ENCODE measurements around the gene MTERF4.
"Not testable (repeated sequence)": the region's sequence is repeated elsewhere in the genome, so short reads cannot be mapped to it uniquely, and the experiment has no call there.

The MTERF4 gene

DNA sequence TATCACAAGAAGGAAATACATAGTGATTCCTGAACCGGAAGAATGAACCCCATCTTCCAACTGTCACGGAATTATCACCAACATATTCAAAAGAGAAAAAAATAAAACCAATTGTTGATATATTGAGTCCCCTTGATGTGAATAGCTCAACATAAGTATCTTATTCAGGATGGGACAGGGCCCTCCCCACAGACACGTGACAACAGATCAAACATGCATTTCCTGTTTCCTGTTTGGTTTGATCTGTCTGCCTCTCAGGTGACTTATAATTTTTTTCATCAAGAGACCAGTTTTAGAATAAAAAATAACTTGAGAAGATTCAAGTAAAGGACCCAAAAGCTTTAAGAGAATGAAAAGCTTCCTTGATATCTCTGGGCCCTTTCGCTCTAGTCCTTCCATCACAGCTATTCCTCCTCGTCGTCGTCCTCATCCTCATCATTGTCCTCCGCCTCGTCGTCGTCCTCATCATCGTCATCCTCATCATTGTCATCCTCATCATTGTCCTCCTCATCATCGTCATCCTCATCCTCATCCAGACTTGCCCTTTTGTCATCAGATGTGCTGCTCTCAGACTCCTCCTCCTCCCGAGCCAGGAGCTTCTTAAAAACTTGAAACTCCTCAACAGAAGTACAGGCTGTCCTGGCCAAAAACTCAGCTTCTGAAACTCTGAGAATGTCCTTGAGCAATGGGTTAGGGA is 6.3 kb downstream of the MTERF4 start:
- no peaks in the 10 kb centered on the region for H3K27me3 Mint-ChIP-seq (ENCODE audit: low read depth)
- H3K27ac Mint-ChIP-seq: peak overlapping the region; percentile 39
- no peak for DNase-seq (ENCODE audit: low spot score)
- peaks cover 33% of the 10 kb centered on the region for H3K4me1 Mint-ChIP-seq (ENCODE audit: low read depth)
- peaks cover 52% of the 10 kb centered on the region for H3K36me3 Mint-ChIP-seq (ENCODE audit: low read depth)
- H3K4me3 Mint-ChIP-seq: peak overlapping the region; percentile 22
- no peaks in the 10 kb centered on the region for H3K9me3 Mint-ChIP-seq

DNA sequence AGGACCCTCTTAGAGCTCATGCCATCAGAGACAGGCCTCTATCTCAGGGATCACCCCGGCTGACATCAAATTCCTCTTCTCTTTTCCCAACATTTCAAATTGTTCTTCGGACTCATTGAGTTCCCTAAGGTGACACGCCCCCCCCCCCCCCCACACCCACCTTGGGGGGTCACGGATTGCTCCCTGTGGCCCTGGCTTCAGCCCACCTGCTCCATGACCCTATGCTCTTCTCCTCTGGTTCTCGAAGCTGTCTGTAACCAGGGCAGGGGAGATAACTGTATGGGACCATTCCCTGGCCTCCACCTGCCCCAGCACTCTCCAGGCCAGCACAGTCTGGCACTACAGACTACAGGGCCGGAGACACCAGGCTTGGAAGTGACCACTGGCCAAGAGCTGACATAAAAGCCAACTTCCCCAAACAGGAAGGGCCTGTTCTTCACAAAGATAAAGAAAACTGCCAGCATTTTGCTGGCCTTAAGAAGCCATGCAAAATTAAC is 7.1 kb downstream of the MTERF4 start:
- H3K9me3 Mint-ChIP-seq: no peaks in the 10 kb centered on the region
- H3K4me1 Mint-ChIP-seq (ENCODE audit: low read depth): peaks cover 31% of the 10 kb centered on the region
- peaks cover 54% of the 10 kb centered on the region for H3K36me3 Mint-ChIP-seq (ENCODE audit: low read depth)
- no peak overlapping the region for H3K27ac Mint-ChIP-seq
- DNase-seq (ENCODE audit: low spot score): no peak
- no peak overlapping the region for H3K4me3 Mint-ChIP-seq
- no peaks in the 10 kb centered on the region for H3K27me3 Mint-ChIP-seq (ENCODE audit: low read depth)

DNA sequence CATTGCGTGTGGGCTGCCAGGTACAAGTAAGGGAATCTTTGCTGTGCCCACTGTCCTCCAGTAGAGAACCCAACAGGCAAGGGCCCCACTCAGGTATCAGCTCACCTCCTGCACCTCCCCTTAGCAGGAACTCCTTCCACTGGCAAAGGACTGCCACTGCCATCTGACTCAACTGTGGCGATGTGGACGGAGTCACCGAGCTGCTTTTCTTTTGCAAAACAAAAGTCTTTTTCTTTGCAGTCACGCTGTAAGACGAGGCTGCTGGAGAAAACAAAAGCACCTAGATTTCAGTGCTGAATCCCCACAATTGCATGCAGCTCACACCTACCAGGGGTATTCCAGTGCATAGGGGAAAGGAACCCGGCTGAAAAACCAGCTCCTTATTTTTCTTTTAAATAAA is 7.9 kb downstream of the MTERF4 start:
- no peak overlapping the region for H3K4me3 Mint-ChIP-seq
- H3K27ac Mint-ChIP-seq: no peak overlapping the region
- no peaks in the 10 kb centered on the region for H3K9me3 Mint-ChIP-seq
- DNase-seq (ENCODE audit: low spot score): no peak
- peaks cover 29% of the 10 kb centered on the region for H3K4me1 Mint-ChIP-seq (ENCODE audit: low read depth)
- H3K36me3 Mint-ChIP-seq (ENCODE audit: low read depth): peaks cover 48% of the 10 kb centered on the region
- H3K27me3 Mint-ChIP-seq (ENCODE audit: low read depth): no peaks in the 10 kb centered on the region

DNA sequence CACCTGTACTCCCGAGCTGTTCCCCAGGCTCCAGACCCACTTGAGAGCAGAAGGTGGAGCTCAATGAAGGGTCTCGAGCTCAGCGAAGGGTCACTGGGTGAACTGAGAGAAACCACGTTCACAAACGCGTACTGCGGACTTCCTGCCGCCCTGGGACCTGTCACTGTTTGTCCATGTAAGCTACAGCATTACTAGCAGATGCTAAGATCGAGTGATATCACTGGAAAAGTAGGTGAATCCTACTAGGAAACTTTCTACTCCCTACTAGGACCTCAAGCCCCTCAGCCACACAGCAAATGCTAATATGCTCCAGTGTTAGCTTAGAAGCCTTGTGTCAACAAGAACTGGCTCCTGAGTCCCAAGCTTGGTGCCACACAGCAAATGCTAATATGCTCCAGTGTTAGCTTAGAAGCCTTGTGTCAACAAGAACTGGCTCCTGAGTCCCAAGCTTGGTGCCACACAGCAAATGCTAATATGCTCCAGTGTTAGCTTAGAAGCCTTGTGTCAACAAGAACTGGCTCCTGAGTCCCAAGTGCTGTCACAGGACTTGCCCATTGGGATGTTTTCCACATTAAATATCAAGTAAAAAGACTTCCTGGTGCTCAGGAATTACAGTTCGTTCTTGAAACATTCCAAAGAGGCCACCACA is 8.8 kb downstream of the MTERF4 start:
- H3K36me3 Mint-ChIP-seq (ENCODE audit: low read depth): peaks cover 49% of the 10 kb centered on the region

DNA sequence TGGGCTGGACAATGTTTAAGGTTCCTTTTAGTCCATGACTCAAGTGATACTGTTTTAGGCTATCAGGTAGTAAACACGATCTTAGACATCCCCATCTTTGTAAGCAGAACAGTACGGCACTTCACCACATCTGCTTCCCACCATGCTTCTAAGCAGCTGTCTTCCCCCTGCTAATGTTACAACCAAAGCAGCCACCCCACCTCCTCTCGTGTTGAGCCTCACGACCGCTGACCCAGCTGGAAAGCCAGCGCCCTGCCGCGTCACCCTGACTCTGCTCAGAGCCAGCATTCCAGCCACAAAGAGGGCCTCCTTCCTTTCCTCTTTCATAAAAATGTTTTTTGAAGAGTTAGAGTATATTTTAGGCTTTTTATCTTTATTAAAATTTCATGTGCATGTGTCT is 9.4 kb downstream of the MTERF4 start:
- Mint-ChIP-seq H3K27ac (no peak overlapping the region), H3K27me3 (ENCODE audit: low read depth) (no peaks in the 10 kb centered on the region), H3K36me3 (ENCODE audit: low read depth) (peaks cover 51% of the 10 kb centered on the region), H3K9me3 (no peaks in the 10 kb centered on the region), H3K4me3 (no peak overlapping the region), H3K4me1 (ENCODE audit: low read depth) (peaks cover 27% of the 10 kb centered on the region)
- no peak for DNase-seq (ENCODE audit: low spot score)

More for the DNA sequence above, 8.8 kb downstream of the MTERF4 start:
- not testable (repeated sequence) for H3K27ac Mint-ChIP-seq; H3K4me3 Mint-ChIP-seq; DNase-seq (ENCODE audit: low spot score); H3K27me3 Mint-ChIP-seq (ENCODE audit: low read depth); H3K9me3 Mint-ChIP-seq
- H3K4me1 Mint-ChIP-seq (ENCODE audit: low read depth): peaks cover 29% of the 10 kb centered on the region

DNA sequence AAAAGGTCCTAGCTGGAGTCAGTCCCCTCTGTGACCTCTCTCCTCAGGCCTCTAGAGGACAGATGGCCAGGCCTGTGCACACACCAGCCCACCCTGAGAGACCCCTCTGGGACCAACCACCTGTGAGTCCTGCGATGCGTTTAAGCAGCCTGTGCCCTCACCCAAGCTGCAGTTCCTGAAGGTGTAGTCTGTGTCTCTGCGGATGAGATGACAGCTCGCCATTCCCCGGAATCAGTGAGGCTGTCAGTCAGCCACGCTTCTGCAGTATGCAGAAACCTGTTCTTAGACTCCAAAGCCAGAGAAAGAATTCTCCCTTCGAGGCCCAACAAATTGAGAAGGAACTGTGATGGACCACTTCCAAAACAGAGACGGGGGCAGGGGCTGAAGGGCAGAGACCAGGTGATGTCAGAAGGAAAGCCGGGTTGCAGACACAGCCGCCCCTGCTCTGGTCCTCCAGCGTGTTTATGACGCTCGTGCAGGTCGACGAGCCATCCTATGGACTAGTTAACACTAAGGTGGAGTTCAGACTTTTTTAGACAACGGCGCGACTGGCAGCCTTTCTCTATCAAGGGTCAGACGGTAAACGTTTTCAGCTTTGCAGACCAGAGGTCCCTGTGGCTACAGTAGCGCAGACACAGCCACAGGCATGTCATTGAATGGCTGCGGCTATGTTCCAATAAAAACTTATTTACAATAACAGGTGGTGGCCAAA is 10.2 kb downstream of the MTERF4 start:
- Mint-ChIP-seq H3K4me1 (ENCODE audit: low read depth) (peaks cover 20% of the 10 kb centered on the region), H3K36me3 (ENCODE audit: low read depth) (peaks cover 43% of the 10 kb centered on the region), H3K4me3 (no peak overlapping the region), H3K27ac (no peak overlapping the region), H3K9me3 (no peaks in the 10 kb centered on the region), H3K27me3 (ENCODE audit: low read depth) (no peaks in the 10 kb centered on the region)
- no peak for DNase-seq (ENCODE audit: low spot score)

- no peak for DNase-seq (ENCODE audit: low spot score)
- no peaks in the 10 kb centered on the region for H3K27me3 Mint-ChIP-seq (ENCODE audit: low read depth)
- no peak overlapping the region for H3K27ac Mint-ChIP-seq
- peaks cover 37% of the 10 kb centered on the region for H3K36me3 Mint-ChIP-seq (ENCODE audit: low read depth)
- H3K9me3 Mint-ChIP-seq: no peaks in the 10 kb centered on the region
- H3K4me3 Mint-ChIP-seq: no peak overlapping the region
- peaks cover 15% of the 10 kb centered on the region for H3K4me1 Mint-ChIP-seq (ENCODE audit: low read depth)
Observed at GRCh38 chr2:241091201-241091600, 10.9 kb downstream of the MTERF4 start.

GRCh38 chr2:241088791-241089732 is 13.0 kb downstream of the MTERF4 start:
- Mint-ChIP-seq H3K4me3 (no peak overlapping the region), H3K9me3 (no peaks in the 10 kb centered on the region), H3K4me1 (ENCODE audit: low read depth) (no peaks in the 10 kb centered on the region), H3K27ac (no peak overlapping the region), H3K36me3 (ENCODE audit: low read depth) (peaks cover 29% of the 10 kb centered on the region), H3K27me3 (ENCODE audit: low read depth) (no peaks in the 10 kb centered on the region)
- no peak for DNase-seq (ENCODE audit: low spot score)

DNA sequence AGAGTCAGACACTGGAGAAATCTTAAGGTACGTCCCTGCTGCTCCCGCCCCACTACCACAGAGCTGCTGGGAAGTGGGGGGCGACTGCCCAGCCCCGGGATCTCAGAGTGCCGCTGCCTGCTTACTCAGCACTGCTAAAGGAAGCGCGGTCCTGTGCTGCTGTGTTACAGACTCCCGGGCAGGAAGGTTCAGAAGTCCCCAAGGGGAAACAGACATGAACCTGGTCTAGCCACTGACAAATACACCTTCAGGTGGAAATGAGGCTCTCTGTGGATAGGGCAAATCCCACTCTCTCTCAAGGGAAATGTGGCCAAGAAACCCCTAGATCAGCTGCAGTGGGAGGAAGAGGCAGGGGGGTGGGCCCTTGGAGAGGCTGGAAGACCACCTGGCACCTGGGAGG is 13.7 kb downstream of the MTERF4 start:
- DNase-seq (ENCODE audit: low spot score): no peak
- Mint-ChIP-seq H3K9me3 (no peaks in the 10 kb centered on the region), H3K4me3 (no peak overlapping the region), H3K27me3 (ENCODE audit: low read depth) (no peaks in the 10 kb centered on the region), H3K36me3 (ENCODE audit: low read depth) (peaks cover 27% of the 10 kb centered on the region), H3K4me1 (ENCODE audit: low read depth) (no peaks in the 10 kb centered on the region), H3K27ac (no peak overlapping the region)

GRCh38 chr2:241087420-241088268 is 14.4 kb downstream of the MTERF4 start:
- no peak overlapping the region for H3K4me3 Mint-ChIP-seq

DNA sequence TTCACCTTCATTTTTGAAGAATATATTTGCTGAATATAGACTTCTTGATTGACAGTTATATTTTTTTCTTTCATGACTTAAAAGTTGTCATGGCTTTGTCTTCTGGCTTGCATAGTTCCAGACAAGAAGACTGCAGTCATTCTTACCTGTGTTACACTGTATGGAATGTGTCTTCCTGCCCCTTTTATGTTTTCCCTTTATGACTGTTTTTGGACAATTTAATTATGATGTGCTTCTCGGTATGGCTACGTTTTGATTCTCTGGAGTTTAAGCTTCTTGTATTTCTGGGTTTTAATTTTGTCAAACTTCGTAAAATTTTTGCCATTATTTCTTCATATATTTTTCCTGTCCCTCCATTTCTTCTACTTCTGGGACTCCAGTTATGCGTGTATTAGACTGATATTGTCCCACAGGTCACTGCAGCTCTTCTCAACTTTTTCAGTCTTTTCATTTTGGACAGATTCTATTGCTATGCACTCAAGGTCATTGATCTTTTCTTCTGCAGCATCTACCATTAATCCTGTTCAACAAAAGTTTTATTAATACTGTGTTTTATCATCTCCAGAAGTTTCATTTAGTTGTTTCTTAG is 17.1 kb downstream of the MTERF4 start:
- H3K27ac Mint-ChIP-seq: no peak overlapping the region

More at GRCh38 chr2:241087420-241088268, 14.4 kb downstream of the MTERF4 start:
- Mint-ChIP-seq H3K27me3 (ENCODE audit: low read depth) (no peaks in the 10 kb centered on the region), H3K27ac (no peak overlapping the region), H3K9me3 (no peaks in the 10 kb centered on the region), H3K4me1 (ENCODE audit: low read depth) (no peaks in the 10 kb centered on the region), H3K36me3 (ENCODE audit: low read depth) (peaks cover 27% of the 10 kb centered on the region)
- DNase-seq (ENCODE audit: low spot score): no peak

GRCh38 chr2:241083091-241083415 is 19.0 kb downstream of the MTERF4 start:
- Mint-ChIP-seq H3K9me3 (no peaks in the 10 kb centered on the region), H3K27me3 (ENCODE audit: low read depth) (no peaks in the 10 kb centered on the region), H3K4me3 (no peak overlapping the region), H3K36me3 (ENCODE audit: low read depth) (peaks cover 9% of the 10 kb centered on the region), H3K4me1 (ENCODE audit: low read depth) (no peaks in the 10 kb centered on the region), H3K27ac (no peak overlapping the region)
- DNase-seq (ENCODE audit: low spot score): no peak

More for the DNA sequence above, 17.1 kb downstream of the MTERF4 start:
- no peak overlapping the region for H3K4me3 Mint-ChIP-seq
- no peaks in the 10 kb centered on the region for H3K27me3 Mint-ChIP-seq (ENCODE audit: low read depth)
- DNase-seq (ENCODE audit: low spot score): no peak
- H3K9me3 Mint-ChIP-seq: no peaks in the 10 kb centered on the region
- no peaks in the 10 kb centered on the region for H3K4me1 Mint-ChIP-seq (ENCODE audit: low read depth)
- peaks cover 19% of the 10 kb centered on the region for H3K36me3 Mint-ChIP-seq (ENCODE audit: low read depth)

Measured in T-helper 2 cell treated with Interferon-gamma antibody and Interleukin-4, amounts not matched to agents 5 μg/mL and 100 μg/mL, for 36 hours (primary cell).